ENCODE results near the gene CLSTN1.

The CLSTN1 gene

DNA sequence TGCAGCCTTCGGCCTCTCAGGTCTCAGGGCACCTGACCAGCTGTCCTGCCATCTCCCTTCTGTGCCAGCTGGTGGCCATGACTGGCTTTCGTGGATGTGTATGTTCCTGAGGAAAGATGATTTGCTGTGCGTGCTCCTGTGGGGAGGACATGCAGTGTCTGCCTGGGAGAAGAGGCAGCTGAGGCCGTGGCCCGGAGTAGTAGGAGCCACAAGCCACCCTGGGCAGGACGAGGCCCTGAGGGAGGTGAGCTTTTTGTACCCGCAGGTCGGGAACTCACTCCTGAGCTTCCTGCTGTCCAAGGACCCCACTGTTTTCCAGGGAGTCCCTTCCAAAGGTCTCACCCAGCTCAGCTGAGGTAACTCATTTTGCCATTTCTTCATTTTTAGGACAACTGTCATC is 113.7 kb downstream of the CLSTN1 start:
- DNase-seq: no peak

DNA sequence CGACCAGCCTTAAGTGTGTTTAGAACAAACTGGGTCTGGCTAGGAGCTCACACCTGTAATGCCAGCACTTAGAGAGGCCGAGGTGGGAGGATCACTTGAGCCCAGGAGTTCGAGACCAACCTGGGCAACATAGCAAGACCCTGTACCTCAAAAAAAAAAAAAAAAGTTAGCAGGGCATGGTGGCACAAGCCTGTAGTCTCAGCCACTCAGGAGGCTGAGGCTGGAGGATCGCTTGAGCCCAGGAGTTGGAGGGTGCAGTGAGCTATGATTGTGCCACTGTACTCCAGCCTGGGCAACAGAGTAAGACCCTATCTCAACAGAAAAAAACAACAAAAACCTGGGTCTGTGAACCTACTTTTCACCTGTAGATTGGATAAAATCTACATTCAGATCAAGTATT is 117.6 kb downstream of the CLSTN1 start:
- no peak for DNase-seq

DNA sequence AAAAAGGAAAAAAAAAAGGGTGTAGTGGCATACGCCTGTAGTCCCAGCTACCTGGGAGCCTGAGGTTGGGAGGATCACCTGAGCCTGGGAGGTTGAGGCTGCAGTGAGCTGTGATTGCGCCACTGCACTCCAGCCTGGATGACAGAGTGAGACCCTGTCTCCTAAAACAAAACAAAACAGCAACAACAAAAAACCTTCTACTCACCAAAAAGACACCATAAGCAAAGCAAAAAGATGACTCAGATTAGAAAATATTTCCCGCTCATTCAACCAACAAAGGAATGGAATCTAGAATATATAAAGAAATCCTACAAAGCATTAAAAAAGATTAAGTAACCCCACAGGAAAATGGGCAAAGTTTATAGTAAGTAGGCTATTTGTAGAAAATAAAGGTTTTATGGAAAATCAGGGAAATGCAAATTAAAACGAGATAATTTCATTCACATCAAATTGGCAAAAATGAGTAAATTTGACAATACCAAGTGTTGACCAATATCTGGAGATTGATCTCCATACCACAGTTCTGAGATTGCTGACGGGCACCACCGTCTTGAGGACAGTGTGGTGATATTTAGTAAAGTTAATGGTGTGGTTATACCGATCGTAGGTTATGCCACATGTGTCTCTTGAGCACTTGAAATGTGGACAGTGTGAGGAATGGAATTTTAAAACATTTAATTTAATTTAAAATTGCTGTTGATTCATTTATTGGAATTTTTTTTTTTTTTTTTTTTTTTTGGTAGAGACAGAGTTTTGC is 118.2 kb downstream of the CLSTN1 start:
- no peak for DNase-seq

DNA sequence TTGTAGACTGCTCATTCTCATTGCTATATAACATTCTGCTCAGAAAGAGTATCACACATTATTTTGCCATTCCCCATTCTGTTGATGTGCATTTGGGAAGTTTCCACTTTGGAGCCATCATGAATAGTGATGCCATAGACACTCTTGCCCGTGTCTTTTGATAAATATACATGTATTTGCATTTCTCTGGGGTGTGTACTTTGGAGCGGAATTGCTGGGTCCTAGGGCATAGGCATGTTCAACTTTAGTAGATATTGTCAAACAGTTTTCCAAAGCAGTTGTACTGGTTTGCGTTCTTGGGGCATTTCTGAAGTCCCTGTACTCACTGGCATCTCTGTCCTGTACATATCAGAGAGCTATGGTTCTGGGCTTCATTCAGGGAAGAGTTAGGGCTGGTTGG is 120.1 kb downstream of the CLSTN1 start:
- DNase-seq: no peak

DNA sequence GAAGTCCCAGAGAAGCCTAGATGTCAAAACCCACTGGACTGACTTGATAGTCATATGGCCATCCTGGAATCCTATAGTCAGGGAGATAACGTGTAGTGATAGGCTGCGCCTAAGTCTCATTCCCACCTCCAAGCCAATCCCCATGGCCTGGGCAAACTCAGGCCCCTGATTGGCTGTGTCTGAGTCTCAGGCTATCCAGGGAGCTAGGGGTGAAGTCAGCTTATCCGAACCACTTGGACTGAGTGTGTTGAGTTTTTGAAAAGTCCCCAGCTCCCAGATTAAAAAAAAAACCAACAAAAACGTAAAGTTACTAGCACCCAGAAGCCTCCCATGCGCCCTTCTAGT is 120.6 kb downstream of the CLSTN1 start:
- DNase-seq: no peak

DNA sequence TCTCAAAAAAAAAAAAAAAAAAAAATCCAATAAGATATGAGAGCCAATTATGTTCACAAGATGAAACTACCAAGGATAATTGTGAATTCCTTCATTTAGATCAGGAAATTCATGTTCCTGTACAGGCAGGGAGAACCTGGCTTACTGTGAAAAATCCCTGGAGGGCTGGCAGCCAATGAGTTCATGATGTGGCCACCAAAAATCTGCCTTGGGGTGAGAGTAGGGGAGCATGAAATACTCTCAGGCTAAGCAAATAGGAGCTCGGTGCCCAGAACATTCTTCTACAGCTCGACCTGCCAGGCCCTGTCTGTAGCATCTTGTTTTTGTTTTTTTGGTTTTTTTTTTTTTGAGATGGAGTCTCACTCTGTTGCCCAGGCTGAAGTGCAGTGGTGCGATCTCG is 122.1 kb downstream of the CLSTN1 start:
- no peak for DNase-seq

DNA sequence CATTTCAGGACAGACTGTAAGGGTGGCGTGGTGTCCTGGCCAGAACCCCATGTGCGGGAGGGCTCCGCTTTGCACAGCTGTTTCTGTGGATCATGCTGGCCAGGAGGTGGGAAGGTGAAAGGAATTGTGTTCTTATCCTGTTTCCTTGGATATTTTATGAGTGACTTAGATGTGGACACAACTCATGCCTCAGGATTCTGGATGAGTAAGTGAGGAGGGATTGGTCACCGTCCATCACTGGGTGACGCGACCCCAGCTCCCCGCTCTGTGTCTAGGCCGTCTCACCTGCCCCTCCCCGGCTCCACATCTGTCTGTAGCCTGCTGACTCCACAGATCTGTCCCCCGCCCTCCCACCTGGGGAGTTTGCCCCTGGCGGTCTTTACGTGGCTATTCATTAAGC is 123.4 kb downstream of the CLSTN1 start:
- DNase-seq: no peak

DNA sequence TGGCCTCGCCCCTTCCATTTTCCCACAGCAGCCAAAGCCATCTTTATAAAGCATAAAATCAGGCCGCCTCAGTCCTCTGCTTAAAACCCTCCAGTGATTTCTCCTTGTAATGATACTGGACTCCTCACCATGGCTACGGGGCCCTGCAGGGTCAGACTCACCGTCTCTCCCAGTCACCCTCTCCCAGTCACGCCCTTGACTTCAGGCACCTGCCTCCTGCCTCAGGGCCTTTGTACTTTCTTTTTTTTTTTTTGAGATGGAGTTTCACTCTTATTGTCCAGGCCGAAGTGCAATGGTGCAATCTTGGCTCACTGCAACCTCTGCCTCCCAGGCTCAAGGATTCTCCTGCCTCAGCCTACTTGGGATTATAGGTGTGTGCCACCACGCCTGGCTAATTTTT is 124.4 kb downstream of the CLSTN1 start:
- DNase-seq: no peak

DNA sequence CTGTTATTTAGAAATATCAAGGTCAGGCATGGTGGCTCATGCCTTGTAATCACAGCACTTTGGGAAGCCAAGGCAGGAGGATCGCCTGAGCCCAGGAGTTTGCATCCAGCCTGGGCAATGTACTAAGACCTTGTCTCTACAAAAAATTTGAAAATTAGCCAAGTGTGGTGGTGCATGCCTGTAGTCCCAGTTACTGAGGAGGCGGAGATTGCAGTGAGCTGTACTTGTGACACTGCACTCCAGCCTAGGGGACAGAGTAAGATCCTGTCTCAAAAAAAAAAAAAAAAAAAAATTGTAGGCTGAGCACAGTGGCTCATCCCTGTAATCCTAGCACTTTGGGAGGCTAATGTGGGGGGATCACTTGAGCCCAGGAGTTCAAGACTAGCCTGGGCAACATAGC is 127.0 kb downstream of the CLSTN1 start:
- DNase-seq: no peak

DNA sequence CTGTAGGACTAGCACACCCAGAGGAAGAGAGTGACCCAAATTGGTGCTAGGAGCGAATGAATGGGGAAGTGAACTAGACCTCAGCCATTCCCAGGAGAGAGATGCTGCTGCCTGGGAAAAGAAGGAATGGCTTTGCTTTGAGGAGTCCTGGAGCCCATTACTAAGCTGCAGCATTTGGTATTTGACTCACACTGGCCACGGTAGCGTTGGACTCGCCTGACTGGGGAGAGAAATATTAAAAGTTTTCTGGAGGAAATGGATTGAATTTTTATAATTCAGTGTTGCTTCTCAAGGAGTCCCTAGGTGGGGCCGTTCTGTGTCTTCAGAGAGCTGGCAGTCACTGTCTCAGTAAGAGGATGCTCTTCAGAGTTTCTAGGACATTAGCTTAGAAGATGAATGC is 132.1 kb downstream of the CLSTN1 start:
- DNase-seq: no peak

DNA sequence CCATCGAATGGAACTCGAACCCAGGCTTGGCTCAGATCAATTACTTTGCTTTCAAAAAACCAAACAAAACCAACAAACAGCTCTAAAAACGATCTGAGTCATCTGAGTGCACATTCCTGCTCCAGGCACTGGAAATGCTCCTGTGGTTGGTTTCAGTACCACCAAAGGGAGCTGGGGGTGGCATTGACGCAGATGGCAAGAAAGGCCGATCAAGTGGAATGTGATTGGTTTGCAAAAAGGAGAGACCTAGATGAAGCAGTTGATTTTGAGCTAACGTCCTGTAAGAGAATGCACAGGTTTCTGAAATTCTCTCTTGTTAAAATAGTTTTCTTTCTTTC is 132.7 kb downstream of the CLSTN1 start:
- DNase-seq: peak; percentile 41

DNA sequence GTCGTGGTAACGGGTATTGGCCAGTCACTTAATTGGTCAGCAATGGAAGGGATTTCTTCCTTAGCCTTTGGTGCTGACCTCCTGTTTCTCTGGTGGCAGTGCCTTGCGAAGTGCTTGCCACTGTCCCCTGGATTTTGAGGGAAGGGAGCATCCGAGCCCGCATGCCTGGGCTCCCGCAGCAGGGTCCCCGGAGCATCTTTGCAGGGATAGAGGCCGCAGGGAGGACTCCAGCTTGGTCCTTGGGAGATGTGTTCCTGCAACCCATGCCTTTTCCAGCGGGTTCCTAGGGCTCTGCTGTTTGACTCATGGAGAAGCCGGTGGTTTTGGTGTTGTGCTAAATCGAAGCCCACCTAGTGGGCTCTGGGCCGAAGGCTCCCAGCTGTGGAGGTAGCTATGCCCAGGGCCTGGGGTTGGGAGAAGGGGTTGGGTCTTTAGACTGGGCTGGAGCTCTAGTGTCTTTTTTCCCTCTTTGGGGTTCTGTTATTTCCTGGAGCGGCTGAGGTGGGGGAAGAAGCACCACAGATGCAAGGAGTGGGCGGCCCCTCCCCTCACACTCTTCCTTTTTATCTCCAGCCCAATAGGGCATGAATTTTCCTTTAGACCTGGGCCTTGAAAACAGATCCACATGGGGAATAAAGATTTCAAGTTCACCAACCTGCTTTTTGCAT is 133.2 kb downstream of the CLSTN1 start:
- DNase-seq: no peak

DNA sequence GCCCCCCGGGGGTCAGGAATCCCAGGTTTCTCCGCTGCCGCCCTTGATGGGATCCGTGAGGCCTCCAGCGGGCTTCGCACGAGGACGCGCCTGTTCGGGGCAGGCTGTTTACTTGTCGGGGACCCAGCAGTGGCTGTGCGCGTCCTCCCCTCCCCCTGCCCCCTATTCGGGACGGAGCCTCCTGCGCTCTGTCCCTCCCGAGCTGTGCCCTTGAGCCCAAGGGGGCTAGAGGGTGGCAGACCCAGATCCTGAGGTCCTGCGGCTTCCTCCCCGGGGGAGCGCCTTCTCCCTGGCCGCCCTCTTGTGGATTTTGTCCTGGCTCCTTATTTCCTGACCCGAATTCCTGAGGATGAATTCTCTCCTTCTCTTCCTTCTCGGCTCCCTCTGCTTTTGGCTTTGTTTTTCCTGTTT is 133.8 kb downstream of the CLSTN1 start:
- peak; percentile 34 for DNase-seq

DNA sequence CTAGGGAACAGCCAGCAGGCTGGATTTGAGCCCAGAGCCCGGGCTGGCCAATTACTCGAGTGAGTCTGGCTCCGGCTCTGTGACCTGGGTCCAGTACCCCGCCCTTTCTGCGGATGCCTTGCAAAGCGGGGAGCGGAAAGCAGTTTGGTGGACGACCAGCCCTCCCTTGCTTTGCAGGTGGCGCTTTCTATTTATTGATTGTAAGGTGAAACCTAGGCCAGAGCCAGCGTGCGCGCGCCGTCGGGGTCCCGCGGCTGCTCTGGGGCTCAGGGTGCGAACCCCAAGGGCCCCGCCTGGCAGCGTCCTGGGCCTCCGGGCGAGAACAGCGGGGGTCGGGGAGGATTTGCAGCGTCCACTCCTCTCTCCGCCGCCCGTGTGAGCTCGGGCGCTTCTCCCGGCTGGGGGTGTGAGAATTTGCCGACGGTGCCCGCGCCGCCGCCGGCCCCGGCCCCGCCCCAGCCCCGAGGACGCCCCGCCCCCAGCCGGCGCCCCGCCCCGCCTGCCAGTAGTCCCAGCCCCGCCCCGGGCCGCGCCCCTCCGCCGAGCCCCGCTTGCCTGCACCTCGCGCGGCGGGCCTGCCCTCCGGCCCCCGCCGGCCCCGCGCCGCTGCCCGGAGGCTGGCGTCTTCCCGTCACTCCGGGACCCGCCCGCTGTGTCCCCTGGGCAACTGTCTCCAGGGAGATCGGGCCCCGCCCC is 134.6 kb downstream of the CLSTN1 start:
- peak; percentile 89 for DNase-seq

DNA sequence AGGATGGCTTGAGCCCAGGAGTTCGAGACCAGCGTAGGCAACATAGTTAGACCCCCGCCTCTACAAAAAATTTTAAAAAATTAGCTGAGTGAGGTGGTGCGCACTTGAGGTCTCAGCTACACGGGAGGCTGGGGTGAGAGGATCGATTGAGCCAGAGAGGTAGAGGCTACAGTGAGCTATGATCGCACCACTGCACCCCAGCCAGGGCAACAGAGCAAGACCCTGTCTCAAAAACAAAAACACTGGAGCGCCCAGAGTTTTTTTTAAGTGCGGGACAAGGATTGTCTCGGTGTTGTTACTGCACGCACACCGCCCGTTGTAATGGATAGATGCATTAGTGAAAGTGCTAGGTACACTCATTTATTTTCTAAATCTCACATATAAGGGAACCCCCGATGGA is 135.2 kb downstream of the CLSTN1 start:
- DNase-seq: no peak

DNA sequence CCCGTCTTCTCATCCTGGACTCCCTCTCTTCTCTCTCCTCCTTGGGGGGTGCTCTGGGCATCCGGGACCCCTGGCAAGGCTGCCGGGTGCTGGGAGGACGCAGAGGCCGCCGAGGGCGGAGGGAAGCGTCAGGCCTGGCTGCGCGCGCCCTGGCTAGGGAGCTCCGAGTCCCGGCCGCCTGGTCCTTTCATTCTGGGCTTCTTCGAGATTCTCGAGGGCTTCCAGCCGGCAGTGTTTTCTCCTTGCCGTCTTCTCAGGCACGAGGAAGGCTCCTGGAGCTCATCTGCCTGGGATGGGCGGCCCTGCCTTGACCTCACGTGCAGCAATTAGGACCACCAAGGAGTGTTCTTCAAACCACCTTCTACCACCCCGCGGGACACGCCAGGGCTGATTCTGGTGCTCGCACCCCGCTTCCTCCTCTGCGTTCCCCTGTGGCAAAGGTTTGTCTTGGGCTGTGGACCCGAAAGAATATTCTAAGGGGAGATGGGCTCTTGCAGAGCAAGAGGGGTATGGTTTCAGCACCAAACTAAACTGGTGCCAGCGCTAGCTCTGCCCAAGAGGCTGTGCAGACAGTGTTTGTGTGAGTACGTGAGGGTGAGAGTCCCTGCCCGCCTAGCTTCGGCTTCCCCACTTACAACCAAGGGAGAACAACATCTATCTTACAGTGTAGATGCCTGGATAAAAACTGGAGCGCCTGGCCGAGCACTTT is 135.7 kb downstream of the CLSTN1 start:
- peak; percentile 37 for DNase-seq

DNA sequence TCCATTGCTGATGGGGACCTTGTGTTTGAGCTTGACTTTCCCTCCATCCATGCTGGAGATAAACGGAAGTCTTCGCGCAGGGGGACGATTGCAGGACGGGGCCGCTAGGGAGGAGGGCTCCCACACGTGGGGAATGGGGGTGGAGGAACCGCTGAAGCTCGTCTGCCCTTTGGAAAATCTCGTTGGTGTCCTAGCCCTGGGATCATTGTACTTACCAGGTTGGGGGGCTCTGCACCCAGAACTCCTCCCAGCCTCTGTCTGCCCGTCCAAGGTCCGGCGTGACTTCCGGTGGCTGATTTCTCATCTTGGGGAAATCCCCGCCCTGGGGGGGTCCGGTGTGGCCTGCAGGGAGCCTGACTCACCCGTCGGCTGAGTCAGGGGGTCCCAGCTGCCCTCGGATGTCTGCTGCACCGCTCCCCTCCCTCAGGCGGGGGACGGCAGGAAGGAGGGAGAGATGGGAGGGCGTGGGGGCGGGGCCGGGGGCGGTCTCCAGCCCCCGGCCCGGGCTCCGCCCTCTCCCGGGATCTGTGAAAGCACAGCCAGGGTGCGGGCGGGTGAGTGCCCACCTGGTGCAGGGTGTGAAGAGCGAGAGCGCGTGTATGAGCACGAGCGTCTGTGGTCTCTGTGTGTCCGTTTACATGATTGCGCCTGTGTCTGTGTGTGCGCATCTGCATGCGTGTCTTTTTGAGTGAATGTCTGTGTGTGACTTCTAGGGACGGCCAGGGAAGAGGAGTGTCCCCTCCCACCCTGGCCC is 136.5 kb downstream of the CLSTN1 start:
- peak; percentile 71 for DNase-seq

DNA sequence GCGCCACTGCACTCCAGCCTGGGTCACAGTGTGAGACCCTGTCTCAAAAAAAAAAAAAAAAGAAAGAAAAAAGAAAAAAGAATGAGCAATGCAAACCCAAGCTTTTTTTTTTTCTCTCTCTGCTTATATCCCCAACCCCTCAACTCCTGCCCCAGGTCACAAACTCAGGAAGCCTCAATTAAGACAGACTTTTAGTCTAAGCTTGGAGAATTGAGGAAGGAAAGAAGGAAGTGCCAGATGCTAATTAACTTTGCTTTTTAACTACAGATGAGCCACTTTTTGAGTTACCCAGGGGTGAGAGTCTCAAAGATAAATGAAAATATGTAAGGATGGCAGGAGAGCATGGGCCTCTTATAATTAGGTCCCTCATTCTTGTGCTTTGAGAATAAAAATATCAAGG is 139.0 kb downstream of the CLSTN1 start:
- no peak for DNase-seq

DNA sequence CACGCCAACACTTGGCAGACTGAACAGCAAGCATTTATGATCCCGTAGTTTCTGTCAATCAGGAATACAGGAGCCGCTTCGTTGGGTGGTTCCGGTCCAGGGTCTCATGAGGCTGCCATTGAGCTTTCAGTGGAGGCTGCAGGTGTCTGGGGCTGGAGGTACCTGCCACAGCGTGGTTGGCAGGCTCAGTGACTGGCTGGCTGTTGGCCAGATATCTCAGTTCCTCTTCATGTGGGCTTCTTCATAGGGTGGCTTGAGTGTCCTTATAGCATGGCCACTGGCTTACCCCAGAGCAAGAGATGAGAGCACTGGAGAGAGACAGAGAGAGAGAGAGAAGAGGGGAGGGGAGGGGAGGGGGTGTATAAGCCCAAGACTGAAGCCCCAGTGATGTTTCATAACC is 142.9 kb downstream of the CLSTN1 start:
- DNase-seq: no peak

DNA sequence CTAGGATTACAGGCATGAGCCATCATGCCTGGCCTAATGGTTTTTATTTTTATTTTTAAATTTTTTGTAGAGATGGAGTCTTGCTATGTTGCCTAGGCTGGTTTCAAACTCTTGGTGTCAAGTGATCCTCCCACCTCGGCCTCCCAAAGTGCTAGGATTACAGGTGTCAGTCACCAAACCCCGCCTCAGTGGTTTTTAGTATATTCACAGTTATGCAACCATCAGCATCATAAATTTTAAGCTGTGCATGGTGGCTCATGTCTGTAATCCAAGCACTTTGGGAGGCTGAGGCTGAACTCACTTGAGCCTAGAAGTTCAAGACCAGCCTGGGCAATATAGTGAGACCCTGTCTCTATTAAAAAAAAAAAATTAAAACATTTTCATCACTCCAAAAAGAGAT is 143.7 kb downstream of the CLSTN1 start:
- DNase-seq: no peak

All from stimulated activated CD4-positive, alpha-beta T cell treated with anti-CD3 and anti-CD28 coated beads, Interleukin-15, amount 100 ng/mL, for 24 hours (primary cell).